GM12864 (cell line): ENCODE results near the gene PANK1.

Experiments
- DNase-seq: peaks from one replicate; pipeline ENCODE4 v3.0.0-alpha.2; 2011; ENCODE audit warnings: low read depth
- H3K4me3 ChIP-seq: 2 replicates; pipeline ENCODE4 v1.5.1; 2011; ENCODE audit warnings: mild to moderate bottlenecking, low read depth, low read length, control low read depth
- TF ChIP-seq, protein P1 (sequence below): IDR thresholded peaks from 2 replicates; pipeline ENCODE4 v1.5.1; 2011; ENCODE audit warnings: low read depth, mild to moderate bottlenecking, moderate library complexity, low read length, control low read depth, inconsistent platforms; ENCODE audit errors: missing control alignments

Gene PANK1

DNA sequence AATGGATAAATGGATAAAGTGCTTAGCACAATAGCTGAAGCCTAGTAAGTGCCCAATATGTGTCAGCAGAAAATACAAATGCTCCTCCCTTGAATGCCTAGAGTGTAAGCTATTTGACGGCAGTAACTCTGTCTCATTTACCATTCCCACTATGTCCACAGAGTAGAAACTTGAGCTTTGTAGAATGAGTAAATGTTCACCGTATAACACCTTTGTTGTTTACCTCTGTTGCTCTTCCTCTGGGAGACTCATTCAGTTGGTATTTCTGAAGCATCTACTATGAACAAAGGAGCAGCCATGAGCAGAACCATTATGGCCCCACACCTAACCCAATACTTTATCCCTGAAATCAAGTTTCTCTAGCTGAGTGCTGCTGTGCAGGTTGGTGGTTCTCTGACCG lies 101.2 kb downstream of the PANK1 start:
- TF ChIP-seq, protein P1, sequence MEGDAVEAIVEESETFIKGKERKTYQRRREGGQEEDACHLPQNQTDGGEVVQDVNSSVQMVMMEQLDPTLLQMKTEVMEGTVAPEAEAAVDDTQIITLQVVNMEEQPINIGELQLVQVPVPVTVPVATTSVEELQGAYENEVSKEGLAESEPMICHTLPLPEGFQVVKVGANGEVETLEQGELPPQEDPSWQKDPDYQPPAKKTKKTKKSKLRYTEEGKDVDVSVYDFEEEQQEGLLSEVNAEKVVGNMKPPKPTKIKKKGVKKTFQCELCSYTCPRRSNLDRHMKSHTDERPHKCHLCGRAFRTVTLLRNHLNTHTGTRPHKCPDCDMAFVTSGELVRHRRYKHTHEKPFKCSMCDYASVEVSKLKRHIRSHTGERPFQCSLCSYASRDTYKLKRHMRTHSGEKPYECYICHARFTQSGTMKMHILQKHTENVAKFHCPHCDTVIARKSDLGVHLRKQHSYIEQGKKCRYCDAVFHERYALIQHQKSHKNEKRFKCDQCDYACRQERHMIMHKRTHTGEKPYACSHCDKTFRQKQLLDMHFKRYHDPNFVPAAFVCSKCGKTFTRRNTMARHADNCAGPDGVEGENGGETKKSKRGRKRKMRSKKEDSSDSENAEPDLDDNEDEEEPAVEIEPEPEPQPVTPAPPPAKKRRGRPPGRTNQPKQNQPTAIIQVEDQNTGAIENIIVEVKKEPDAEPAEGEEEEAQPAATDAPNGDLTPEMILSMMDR: no peak
- DNase-seq: no peak
- H3K4me3 ChIP-seq: no peak overlapping the region

DNA sequence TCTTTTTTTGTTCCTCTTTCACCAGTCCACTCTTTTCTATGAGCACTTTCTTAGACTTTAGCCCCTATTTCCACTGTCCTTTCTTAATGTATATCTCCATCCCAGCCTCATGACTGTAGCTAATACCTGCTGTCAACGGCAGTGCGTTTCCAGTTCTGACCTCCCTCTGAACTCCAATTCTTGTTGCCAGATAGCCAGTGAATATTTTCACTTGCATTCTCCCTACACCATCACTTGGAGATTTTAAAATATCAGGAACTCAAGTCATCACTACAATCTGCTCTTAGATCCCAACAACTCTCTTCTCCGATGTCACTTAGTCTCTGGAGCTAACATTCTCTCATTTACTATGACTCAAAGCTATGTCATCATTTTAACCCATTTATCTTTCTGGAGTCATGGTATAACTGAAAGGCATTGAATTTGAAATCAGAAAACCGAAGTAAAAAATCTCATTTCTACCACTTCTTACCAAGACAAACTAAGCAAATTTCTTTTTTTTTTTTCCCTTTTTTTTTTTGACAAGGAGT lies 104.6 kb downstream of the PANK1 start:
- TF ChIP-seq, protein P1: no peak
- H3K4me3 ChIP-seq: no peak overlapping the region
- no peak for DNase-seq

DNA sequence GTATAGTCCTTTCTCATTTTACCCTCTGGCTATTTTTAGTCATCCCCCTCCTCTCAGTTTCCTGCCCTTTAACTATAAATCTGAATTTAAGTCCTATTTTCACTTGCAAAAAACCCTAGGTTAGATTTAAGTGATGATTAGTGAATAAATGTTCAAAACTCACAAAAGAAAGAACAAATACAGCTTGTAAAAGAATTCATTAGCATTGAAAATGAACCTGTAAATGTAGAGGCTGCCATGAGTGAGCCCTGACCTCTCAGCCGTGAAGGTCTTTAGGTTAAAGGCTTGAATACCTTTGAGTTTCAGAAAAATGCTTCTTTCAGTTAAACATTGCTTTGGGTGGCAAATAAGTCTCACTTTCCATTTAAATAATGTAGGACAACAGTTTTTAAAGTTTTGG lies 107.7 kb downstream of the PANK1 start:
- no peak overlapping the region for H3K4me3 ChIP-seq
- no peak for DNase-seq
- TF ChIP-seq, protein P1: no peak

DNA sequence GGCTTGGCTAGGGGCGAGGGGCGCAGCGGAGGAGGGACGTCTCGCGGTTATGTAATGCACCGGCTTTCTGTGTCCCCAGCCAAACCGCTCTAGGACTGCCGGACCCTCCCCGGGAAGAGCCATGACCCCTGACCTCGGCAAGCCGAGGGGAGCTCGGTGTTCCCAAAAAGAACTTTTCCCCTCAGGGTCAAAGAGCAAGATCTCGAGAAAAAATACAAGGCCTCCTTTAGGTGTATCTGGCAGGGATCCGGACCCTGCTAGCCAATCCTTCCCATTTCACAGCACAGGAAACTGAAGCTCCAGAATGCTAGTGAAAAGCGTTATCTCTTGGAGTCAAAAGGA lies 109.1 kb downstream of the PANK1 start:
- TF ChIP-seq, protein P1: no peak
- no peak overlapping the region for H3K4me3 ChIP-seq
- DNase-seq: no peak

DNA sequence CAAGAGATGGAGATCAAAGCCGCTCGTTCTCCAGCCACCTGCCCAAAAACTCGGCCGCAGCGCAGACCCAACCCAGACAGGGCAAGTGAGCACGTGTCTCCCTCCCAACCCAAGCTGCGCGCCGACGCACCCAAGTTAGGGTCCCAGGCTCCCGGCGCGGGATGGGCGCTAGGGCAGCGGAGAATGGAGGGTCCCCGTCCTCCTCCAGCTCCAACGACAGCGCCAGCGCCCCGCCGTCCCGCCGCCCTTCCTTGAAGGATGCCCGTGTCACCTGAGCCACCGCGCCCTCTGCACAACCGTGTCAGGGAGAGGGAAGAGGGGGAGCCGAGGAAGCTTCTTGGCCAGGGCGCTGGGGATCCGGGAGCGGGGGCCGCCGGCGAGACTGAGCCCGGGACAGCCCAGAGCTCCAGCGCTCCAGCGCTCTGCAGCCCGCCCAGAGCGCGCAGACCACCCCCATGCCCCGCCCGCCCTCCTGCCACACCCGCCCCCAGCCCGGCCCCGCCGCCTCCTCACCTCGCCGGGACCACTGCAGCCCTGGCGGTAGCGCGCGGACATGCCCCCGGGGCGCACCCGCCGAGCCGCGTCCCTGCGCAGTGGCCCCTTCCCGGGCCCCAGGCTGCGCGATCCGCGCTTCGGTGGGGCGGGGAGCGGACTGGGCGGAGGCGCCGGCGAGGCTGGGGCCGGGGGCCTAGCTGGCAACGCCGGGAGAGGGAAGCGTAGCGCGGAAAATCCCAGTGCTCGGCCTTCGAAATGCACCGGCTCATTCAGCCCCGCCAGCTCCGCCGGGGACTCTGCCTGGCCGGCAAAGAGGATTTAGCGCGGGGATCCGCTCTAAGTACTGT lies 109.7 kb downstream of the PANK1 start, which contains the start of gene SLC16A12:
Gene SLC16A12, minus strand, starts transcription at position 424 of the 842 bp plus-strand sequence. CDS start 73,016 bp downstream, outside the sequence.
- no peak within 1 kb of the TSS for H3K4me3 ChIP-seq
- TF ChIP-seq, protein P1: no peak
- DNase-seq: no peak

DNA sequence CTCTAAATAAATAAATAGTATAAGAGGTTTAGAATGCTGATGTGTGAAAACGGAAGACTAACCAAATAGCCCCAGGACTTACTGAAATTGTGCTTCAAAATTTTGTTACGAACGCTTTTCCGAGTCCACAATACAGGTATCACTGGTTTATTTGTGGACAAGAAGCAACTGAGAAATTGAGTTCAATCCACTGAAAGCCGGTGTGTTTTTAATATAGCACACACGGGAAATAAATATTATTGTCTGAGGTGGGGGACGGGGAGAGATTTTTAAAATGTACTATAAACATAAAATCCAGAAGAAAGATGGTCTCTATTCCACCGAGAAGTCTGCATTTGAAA lies 110.2 kb downstream of the PANK1 start:
- TF ChIP-seq, protein P1: no peak
- no peak for DNase-seq
- no peak overlapping the region for H3K4me3 ChIP-seq
